ENCODE measurements around the gene TXN2.

Gene TXN2

DNA sequence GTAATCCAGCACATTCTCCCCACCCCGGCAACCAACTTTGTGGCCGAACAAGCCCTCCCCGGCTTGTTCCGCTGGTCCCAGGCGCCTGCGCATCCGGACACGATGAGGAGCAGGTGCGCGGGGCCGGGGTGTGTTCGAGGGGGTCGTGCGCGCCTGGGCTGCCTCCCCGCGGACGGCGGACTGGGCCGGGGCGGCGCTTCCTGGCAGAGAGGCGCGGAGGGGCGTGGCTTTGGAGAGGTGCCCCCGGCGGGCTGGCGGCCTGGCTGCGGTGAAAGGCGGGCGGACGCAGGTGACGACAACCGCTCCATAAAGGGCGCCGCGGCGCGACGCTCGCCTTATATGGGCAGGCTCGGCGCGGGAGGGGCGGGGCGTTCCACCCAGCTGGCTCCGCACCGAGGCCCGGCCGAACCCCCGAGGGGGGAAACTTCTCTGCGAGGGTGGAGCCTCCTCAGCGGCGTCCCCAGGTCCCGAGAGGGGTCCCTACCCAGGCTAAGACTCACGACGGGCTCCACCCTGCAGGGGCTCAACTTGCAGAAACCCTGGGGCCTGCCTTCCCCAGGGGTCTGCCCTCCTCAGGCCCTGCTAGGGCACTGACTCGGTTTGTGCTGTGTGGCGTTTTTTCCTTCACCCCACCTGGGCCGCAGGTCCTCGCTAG, 26.4 kb downstream of the TXN2 start:
- H3K27ac ChIP-seq = peak overlapping the region; percentile 84
- TF ChIP-seq ZFX (IDR thresholded peaks at IDR 0.05; ENCODE audit: borderline replicate concordance) = no peak
- TF ChIP-seq, protein P1, sequence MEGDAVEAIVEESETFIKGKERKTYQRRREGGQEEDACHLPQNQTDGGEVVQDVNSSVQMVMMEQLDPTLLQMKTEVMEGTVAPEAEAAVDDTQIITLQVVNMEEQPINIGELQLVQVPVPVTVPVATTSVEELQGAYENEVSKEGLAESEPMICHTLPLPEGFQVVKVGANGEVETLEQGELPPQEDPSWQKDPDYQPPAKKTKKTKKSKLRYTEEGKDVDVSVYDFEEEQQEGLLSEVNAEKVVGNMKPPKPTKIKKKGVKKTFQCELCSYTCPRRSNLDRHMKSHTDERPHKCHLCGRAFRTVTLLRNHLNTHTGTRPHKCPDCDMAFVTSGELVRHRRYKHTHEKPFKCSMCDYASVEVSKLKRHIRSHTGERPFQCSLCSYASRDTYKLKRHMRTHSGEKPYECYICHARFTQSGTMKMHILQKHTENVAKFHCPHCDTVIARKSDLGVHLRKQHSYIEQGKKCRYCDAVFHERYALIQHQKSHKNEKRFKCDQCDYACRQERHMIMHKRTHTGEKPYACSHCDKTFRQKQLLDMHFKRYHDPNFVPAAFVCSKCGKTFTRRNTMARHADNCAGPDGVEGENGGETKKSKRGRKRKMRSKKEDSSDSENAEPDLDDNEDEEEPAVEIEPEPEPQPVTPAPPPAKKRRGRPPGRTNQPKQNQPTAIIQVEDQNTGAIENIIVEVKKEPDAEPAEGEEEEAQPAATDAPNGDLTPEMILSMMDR (IDR thresholded peaks at IDR 0.05) = peak; percentile 18; the same call in 1 of the 2 replicates

DNA sequence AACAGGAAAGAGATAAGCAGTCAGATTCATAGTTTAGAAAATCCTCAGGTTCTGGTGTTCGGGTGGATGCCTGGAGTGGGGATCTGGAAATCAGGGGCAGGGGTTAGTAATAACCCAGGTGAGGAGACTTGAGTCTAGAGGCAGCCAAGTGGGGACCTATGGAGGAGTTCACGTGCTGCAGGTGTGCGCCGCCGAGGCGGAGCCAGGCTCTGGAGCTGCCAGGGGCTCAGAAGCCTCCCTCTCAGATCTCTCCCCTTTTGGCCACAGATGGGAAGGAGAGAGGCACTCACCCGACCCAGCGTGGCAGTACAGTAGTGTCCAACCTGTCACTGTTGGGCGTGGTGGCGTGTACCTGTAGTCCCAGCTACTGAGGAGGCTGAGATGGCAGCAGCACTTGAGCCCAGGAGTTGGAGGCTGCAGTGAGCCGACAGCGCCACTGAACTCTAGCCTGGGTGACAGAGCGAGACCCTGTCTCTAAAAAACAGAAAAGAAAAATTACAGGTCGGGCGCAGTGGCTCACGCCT, 27.5 kb downstream of the TXN2 start:
- TF ChIP-seq ZFX (IDR thresholded peaks at IDR 0.05; ENCODE audit: borderline replicate concordance) = no peak
- TF ChIP-seq, protein P1 (IDR thresholded peaks at IDR 0.05) = no peak
- H3K27ac ChIP-seq = peak overlapping the region; percentile 84

- H3K27ac ChIP-seq = peak overlapping the region; percentile 84
Observed at GRCh38 chr22:36452978-36453607, 28.3 kb downstream of the TXN2 start.

- TF ChIP-seq ZFX (IDR thresholded peaks at IDR 0.05; ENCODE audit: borderline replicate concordance) = no peak
- TF ChIP-seq, protein P1 (IDR thresholded peaks at IDR 0.05) = no peak
Observed at GRCh38 chr22:36452250-36452977, 29.0 kb downstream of the TXN2 start.

DNA sequence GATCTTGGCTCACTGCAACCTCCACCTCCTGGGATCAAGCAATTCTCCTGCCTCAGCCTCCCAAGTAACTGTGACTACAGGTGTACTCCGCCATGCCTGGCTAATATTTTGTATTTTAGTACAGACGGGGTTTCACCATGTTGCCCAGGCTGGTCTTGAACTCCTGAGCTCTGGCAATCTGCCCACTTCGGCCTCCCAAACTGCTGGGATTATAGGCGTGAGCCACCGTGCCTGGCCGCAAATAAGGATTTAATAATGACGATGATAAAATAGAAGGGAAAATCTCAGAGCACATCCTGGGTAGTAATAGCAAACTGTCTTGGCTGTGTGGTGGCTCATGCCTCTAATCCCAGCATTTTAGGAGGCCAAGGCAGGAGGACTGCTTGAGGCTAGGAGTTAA, 30.5 kb downstream of the TXN2 start:
- H3K27ac ChIP-seq = peak overlapping the region; percentile 84; the same call in 1 of the 2 replicates

More at GRCh38 chr22:36452250-36452977, 29.0 kb downstream of the TXN2 start:
- H3K27ac ChIP-seq = peak overlapping the region; percentile 84

DNA sequence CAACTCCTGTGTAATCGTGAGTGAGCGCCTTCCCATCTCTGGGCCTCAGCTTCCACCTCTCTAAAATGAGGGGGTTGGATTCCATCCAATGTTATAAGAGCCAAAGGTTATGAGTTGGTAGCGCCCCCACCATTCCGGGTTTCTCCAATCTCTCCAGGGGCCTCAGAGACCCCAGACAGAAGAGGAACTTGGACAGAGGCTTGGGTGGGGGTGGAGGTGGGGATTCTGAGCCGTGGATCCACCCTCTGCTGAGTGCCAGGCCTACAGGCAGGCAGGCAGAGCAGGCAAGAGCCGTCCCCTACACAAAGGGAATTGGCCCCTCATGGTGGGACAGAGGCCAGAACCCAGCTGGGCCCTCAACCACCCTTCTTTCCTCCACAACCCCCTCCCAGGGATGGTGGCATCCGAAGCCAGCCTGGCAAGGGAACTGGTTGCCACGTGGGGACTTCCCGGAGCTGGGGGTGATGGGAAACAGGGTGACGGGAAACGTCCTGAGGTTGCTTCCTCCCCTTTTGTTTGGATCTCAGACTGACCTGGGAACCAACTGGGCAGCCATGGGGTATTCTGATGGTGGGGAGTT, 31.8 kb downstream of the TXN2 start:
- no peak overlapping the region for H3K27ac ChIP-seq
- TF ChIP-seq ZFX (IDR thresholded peaks at IDR 0.05; ENCODE audit: borderline replicate concordance) = no peak
- TF ChIP-seq, protein P1 (IDR thresholded peaks at IDR 0.05) = no peak

- H3K27ac ChIP-seq = no peak overlapping the region
- TF ChIP-seq, protein P1 (IDR thresholded peaks at IDR 0.05) = no peak
- no peak for TF ChIP-seq ZFX (IDR thresholded peaks at IDR 0.05; ENCODE audit: borderline replicate concordance)
Observed at GRCh38 chr22:36447632-36448031, 33.8 kb downstream of the TXN2 start.
